BE2C (cell line): ENCODE measurements around the gene RGL1.

Experiments
- DNase-seq: peaks from one replicate; pipeline ENCODE4 v3.0.0-alpha.2; 2020
- H3K27me3 ChIP-seq: fragments of 250-450 bp; sonication (Bioruptor Pico); 2 replicates; pipeline ENCODE4 v1.5.1; 2020; ENCODE audit warnings: mild to moderate bottlenecking
- H3K36me3 ChIP-seq: fragments of 250-450 bp; sonication (Bioruptor Pico); 2 replicates; pipeline ENCODE4 v1.5.1; 2020; ENCODE audit warnings: mild to moderate bottlenecking
- H3K4me1 ChIP-seq: fragments of 250-450 bp; sonication (Bioruptor Pico); 2 replicates; pipeline ENCODE4 v1.5.1; 2020
- H3K4me3 ChIP-seq: 2 replicates; pipeline ENCODE4 v1.5.1; 2011; ENCODE audit warnings: low read depth, low read length
- H3K9me3 ChIP-seq: fragments of 250-450 bp; sonication (Bioruptor Pico); 2 replicates; pipeline ENCODE4 v1.5.1; 2020
- TF ChIP-seq, protein P1 (sequence below): IDR thresholded peaks from 2 replicates; pipeline ENCODE4 v1.5.1; 2012; ENCODE audit warnings: mild to moderate bottlenecking, low read depth, low read length

RGL1 gene

DNA sequence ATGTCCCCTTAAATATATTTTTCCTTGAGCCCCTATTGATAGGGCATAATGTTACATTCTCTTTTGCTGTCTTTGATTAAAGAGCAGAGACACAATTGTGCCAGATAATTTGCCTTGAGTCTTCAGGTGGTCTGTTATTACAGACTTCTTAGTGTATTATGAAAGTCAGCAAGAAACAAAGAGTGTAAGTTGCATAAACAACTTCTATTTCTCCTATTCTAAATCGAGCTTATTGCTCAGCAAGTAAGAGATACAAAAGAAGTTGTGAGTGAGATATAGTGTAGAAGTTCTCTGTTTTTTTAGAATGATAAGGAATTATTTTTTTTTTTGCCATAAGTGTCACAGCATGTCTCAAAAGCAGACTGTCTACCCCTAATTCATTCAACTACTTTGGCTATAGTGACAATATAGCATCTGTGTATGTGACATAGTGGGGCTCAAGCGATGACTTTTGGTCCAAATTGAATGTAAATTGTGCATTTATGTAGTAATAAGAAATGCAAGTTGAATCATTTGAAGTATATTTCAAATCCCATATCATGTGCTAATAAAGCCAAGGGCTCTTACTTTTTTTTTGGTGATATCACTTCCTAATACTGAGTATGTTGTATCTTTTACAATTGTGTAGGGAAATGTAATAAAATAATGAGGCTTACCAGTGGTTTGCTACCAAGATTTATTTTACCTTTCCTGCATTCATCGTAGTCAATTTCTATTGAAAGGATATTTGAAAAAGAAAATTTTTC lies 81.3 kb downstream of the RGL1 start:
- Histone ChIP-seq H3K4me1 (peaks cover 12% of the 10 kb centered on the region), H3K36me3 (no peaks in the 10 kb centered on the region; the same call in 1 of the 2 replicates), H3K4me3 (no peak overlapping the region), H3K9me3 (no peaks in the 10 kb centered on the region), H3K27me3 (no peaks in the 10 kb centered on the region)
- TF ChIP-seq, protein P1, sequence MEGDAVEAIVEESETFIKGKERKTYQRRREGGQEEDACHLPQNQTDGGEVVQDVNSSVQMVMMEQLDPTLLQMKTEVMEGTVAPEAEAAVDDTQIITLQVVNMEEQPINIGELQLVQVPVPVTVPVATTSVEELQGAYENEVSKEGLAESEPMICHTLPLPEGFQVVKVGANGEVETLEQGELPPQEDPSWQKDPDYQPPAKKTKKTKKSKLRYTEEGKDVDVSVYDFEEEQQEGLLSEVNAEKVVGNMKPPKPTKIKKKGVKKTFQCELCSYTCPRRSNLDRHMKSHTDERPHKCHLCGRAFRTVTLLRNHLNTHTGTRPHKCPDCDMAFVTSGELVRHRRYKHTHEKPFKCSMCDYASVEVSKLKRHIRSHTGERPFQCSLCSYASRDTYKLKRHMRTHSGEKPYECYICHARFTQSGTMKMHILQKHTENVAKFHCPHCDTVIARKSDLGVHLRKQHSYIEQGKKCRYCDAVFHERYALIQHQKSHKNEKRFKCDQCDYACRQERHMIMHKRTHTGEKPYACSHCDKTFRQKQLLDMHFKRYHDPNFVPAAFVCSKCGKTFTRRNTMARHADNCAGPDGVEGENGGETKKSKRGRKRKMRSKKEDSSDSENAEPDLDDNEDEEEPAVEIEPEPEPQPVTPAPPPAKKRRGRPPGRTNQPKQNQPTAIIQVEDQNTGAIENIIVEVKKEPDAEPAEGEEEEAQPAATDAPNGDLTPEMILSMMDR = no peak
- DNase-seq = no peak

DNA sequence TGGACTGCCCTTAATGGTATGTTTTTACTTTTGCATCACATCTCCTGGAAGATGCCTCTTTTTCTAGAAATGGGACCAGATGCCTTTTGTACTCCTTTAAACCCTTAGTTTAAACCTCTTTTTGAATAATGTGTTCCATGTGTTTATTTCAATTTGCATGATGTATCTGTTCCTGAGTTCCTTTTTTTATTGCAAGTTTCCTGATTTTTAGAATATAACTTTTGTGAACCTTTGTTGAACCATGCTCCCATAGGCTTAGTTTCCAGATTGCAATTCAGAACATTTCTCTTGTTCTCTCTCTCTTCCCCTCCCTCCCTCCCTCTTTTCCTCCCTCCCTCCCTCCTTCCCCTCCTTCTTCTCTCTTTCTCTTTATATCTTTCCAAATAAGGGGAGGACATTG lies 81.9 kb downstream of the RGL1 start:
- no peak for DNase-seq
- H3K27me3 ChIP-seq = no peaks in the 10 kb centered on the region
- TF ChIP-seq, protein P1 = no peak
- H3K4me3 ChIP-seq = no peak overlapping the region
- no peaks in the 10 kb centered on the region for H3K9me3 ChIP-seq
- peaks cover 6% of the 10 kb centered on the region for H3K4me1 ChIP-seq
- H3K36me3 ChIP-seq = no peaks in the 10 kb centered on the region; the same call in 1 of the 2 replicates

DNA sequence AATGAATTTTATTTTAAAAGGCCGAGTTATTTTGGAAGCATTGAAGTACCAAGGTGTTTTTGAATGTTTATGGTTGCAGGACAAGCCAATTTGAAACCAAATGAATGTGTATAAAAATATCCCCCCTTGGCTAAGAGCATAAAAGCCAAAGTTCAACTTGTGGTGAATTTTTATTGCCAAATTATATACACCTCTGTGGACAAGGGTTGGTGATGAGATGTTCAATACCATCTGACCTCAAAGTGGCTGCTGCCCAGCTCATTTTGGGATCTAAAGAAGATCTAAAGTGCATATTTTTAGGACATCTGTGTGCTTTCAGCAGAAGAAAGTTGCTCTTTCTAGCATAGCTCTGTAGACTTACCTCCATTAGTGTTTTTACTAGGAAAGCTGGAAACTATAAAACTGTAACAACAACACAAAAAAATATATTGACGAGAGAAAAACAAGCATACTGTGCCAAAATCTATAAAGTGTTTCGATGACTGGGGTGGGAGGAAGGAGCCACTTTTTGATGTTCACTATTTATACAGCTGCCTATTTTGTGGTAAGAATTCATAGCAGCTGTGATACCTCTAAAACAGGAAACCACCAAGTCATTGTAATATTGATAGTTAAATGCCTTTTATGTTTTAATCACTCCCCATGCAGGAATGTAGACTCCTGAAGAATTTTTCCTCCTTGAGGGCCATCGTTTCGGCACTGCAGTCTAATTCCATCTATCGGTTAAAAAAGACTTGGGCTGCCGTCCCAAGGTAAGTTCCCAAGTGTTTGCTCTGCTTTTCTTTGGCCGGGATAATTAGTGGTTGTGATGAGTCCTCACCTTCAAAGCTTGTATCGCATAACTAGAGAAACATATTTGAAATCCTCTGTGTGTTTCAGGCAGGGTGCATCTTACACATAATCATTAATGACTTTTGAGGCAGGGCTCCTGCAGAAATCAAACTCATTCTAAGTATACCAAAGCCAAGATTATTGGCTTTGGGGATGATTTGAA lies 83.2 kb downstream of the RGL1 start:
- H3K9me3 ChIP-seq = no peaks in the 10 kb centered on the region
- TF ChIP-seq, protein P1 = no peak
- no peaks in the 10 kb centered on the region; the same call in 1 of the 2 replicates for H3K36me3 ChIP-seq

DNA sequence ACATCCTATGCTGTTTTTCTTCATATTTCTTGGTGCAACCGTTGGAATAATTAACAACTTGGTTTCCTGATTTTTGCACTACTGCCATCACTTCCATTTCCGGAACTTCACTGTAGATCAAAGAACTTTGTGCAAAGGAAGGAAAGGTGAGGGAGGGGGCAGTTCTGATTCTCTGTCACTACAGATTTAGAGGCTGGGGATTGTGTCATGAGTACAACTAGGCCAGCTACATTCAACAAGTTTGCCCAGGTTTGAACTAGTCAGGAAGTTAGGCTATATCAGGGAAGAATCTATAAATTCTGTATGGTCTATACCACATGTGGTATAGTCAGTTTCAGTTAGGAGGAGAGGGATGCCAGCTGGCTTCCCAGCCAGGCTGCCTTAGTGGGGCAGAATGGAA lies 84.2 kb downstream of the RGL1 start:
- TF ChIP-seq, protein P1 = no peak
- H3K36me3 ChIP-seq = no peaks in the 10 kb centered on the region; the same call in 1 of the 2 replicates
- no peak for DNase-seq
- H3K4me3 ChIP-seq = no peak overlapping the region
- H3K9me3 ChIP-seq = no peaks in the 10 kb centered on the region
- H3K27me3 ChIP-seq = no peaks in the 10 kb centered on the region
- H3K4me1 ChIP-seq = peaks cover 7% of the 10 kb centered on the region; the same call in 1 of the 2 replicates

More for the DNA sequence above, 83.2 kb downstream of the RGL1 start:
- no peak overlapping the region for H3K4me3 ChIP-seq
- H3K27me3 ChIP-seq = no peaks in the 10 kb centered on the region
- DNase-seq = no peak
- H3K4me1 ChIP-seq = no peaks in the 10 kb centered on the region

DNA sequence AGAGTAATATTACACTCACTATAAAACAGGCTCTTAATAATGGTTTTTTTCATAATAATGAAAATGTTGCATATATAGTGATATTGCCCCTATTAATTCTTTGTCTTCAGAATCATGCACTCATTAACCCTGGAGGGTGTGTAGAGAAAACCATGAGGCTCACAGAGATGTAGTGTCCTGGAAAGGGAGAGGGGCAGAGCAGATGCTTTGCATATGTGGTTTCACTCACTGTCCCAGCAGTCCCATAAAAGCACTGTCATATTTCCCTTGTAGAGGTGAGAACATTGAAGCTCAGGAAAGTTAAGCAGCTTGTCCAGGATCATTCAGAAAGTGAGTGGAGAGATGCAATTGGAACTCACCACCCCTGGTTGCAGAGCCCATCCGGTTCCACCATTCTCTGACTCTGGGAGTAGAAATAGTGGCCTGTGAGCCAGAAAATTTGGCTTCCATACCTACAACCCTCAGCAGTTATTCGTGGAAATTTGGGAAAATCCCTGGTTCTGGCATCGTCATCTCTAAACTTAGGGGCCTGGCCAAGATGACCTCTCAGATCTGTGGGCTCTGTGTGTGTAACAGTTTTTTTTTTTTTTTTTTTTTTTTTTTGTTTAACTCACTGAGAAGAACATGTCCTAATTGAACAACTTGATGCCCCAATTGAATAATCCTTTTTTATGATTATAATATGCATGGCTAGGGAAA lies 86.4 kb downstream of the RGL1 start:
- H3K36me3 ChIP-seq = no peaks in the 10 kb centered on the region; the same call in 1 of the 2 replicates
- H3K27me3 ChIP-seq = no peaks in the 10 kb centered on the region
- no peaks in the 10 kb centered on the region for H3K9me3 ChIP-seq
- DNase-seq = no peak
- H3K4me3 ChIP-seq = no peak overlapping the region
- H3K4me1 ChIP-seq = peaks cover 7% of the 10 kb centered on the region; the same call in 1 of the 2 replicates
- TF ChIP-seq, protein P1 = no peak
